Mesenchymal stem cell (in vitro differentiated cells and primary cell): Measurements from ENCODE around the gene RNU6-9.

Experiments used
- DNase-seq: peaks from one replicate; pipeline ENCODE4 v3.0.0-alpha.2; 2013
- H2AFZ ChIP-seq: one replicate; pipeline ENCODE4 v1.6.1; 2013; ENCODE audit warnings: low read depth, mild to moderate bottlenecking, control low read depth, inconsistent platforms, low read length, moderate library complexity
- H2AK5ac ChIP-seq: 2 replicates; pipeline ENCODE4 v1.6.1; 2013; ENCODE audit warnings: low read length, moderate library complexity, mild to moderate bottlenecking, inconsistent platforms; ENCODE audit not compliant: severe bottlenecking
- H2BK120ac ChIP-seq: one replicate; pipeline ENCODE4 v1.6.1; 2013; ENCODE audit warnings: low read depth, mild to moderate bottlenecking, inconsistent platforms, low read length, moderate library complexity
- H2BK12ac ChIP-seq, 2 experiments: one replicate each; pipeline ENCODE4 v1.6.1; 2013; ENCODE audit warnings: inconsistent platforms in 2 of 2, low read length in 2 of 2, mild to moderate bottlenecking in 2 of 2, moderate library complexity in 2 of 2, control low read depth in 1 of 2
- H2BK15ac ChIP-seq: one replicate; pipeline ENCODE4 v1.6.1; 2013; ENCODE audit warnings: mild to moderate bottlenecking, low read depth, inconsistent platforms; ENCODE audit not compliant: poor library complexity, severe bottlenecking
- H2BK5ac ChIP-seq: 2 replicates; pipeline ENCODE4 v1.6.1; 2013; ENCODE audit warnings: low read depth, mild to moderate bottlenecking, low read length, control low read depth, inconsistent platforms; ENCODE audit not compliant: poor library complexity, severe bottlenecking
- H3K14ac ChIP-seq, 2 experiments: one replicate each; pipeline ENCODE4 v1.6.1; 2013; ENCODE audit warnings: inconsistent platforms in 2 of 2, low read length in 2 of 2, control low read depth in 1 of 2, mild to moderate bottlenecking in 1 of 2, moderate library complexity in 1 of 2
- H3K18ac ChIP-seq, 2 experiments: one replicate each; pipeline ENCODE4 v1.6.1; 2013; ENCODE audit warnings: inconsistent platforms in 2 of 2, low read length in 2 of 2, control low read depth in 1 of 2, low read depth in 1 of 2, mild to moderate bottlenecking in 1 of 2
- H3K23ac ChIP-seq, 2 experiments: one replicate each; pipeline ENCODE4 v1.6.1; 2013; ENCODE audit warnings: inconsistent platforms in 2 of 2, low read length in 2 of 2, mild to moderate bottlenecking in 2 of 2, moderate library complexity in 2 of 2, control low read depth in 1 of 2
- H3K27ac ChIP-seq: 2 replicates; pipeline ENCODE4 v1.5.1; 2013; ENCODE audit warnings: mild to moderate bottlenecking, moderate library complexity, low read length, control low read depth, inconsistent platforms; ENCODE audit not compliant: poor library complexity, severe bottlenecking
- H3K27me3 ChIP-seq, 2 experiments: 2 replicates each; pipeline versions ENCODE4 v1.6.1 to v1.7.0; 2013; ENCODE audit warnings: low read length in 2 of 2, mild to moderate bottlenecking in 2 of 2, moderate library complexity in 2 of 2, control low read depth in 1 of 2, inconsistent platforms in 1 of 2; ENCODE audit not compliant: control insufficient read depth in 1 of 2, insufficient read depth in 1 of 2
- H3K36me3 ChIP-seq, 2 experiments: 2 replicates each; pipeline versions ENCODE4 v1.6.1 to v1.7.0; 2013; ENCODE audit warnings: low read length in 2 of 2, control low read depth in 1 of 2, inconsistent platforms in 1 of 2, low read depth in 1 of 2, mild to moderate bottlenecking in 1 of 2; ENCODE audit not compliant: insufficient read depth in 2 of 2, control insufficient read depth in 1 of 2
- H3K4ac ChIP-seq, 2 experiments: one replicate each; pipeline ENCODE4 v1.6.1; 2013; ENCODE audit warnings: inconsistent platforms in 2 of 2, low read length in 2 of 2, mild to moderate bottlenecking in 2 of 2, moderate library complexity in 2 of 2, control low read depth in 1 of 2, low read depth in 1 of 2
- H3K4me1 ChIP-seq: 2 replicates; pipeline ENCODE4 v1.6.1; 2013; ENCODE audit warnings: low read depth, low read length, control low read depth; ENCODE audit not compliant: control insufficient read depth, insufficient read depth
- H3K4me2 ChIP-seq: 2 replicates; pipeline ENCODE4 v1.6.1; 2013; ENCODE audit warnings: low read length, mild to moderate bottlenecking, inconsistent platforms; ENCODE audit not compliant: poor library complexity, severe bottlenecking
- H3K4me3 ChIP-seq, 2 experiments: 2 replicates each; pipeline versions ENCODE4 v1.5.1 to v1.7.0; 2013; ENCODE audit warnings: low read length in 2 of 2, mild to moderate bottlenecking in 2 of 2, control low read depth in 1 of 2, low read depth in 1 of 2; ENCODE audit not compliant: insufficient read depth in 1 of 2
- H3K79me1 ChIP-seq: replicated peaks from 2 replicates; pipeline ENCODE4 v1.6.1; 2013; ENCODE audit warnings: mild to moderate bottlenecking, control low read depth, low read length, inconsistent platforms; ENCODE audit not compliant: poor library complexity, severe bottlenecking
- H3K9ac ChIP-seq: 2 replicates; pipeline ENCODE4 v1.7.0; 2013; ENCODE audit warnings: mild to moderate bottlenecking, low read length, moderate library complexity
- H3K9me3 ChIP-seq: 2 replicates; pipeline ENCODE4 v1.7.0; 2013; ENCODE audit warnings: mild to moderate bottlenecking, low read length; ENCODE audit not compliant: control insufficient read depth
- H4K8ac ChIP-seq: one replicate; pipeline ENCODE4 v1.6.1; 2013; ENCODE audit warnings: inconsistent platforms, mild to moderate bottlenecking, low read length, moderate library complexity
- H4K91ac ChIP-seq: one replicate; pipeline ENCODE4 v1.6.1; 2013; ENCODE audit warnings: mild to moderate bottlenecking, low read length, inconsistent platforms
- WGBS: methylation state at CpG from one replicate; pipeline ENCODE4 v1.1.7; 2013; ENCODE audit warnings: mixed read lengths; 5-methylcytosine and 5-hydroxymethylcytosine counted together

RNU6-9 gene

GRCh38 chr19:919199-920050 is 26.1 kb downstream of the RNU6-9 start:
- H2BK120ac ChIP-seq = no peak overlapping the region
- H2BK15ac ChIP-seq = no peak overlapping the region
- peak overlapping the region; percentile 45 for H3K4me2 ChIP-seq
- H2BK12ac ChIP-seq = no peak overlapping the region
- H3K18ac ChIP-seq = no peak overlapping the region
- WGBS = 8% methylated on average over 68 of the region's 68 CpGs
- H3K9ac ChIP-seq = no peak overlapping the region
- H4K8ac ChIP-seq = no peak overlapping the region
- no peak overlapping the region for H2AK5ac ChIP-seq
- peak overlapping the region in 1 of 2 experiments; percentile 15 for H3K4me3 ChIP-seq
- DNase-seq = no peak
- H3K4ac ChIP-seq = no peak overlapping the region
- no peaks in the 10 kb centered on the region for H3K36me3 ChIP-seq
- no peak overlapping the region for H2BK5ac ChIP-seq
- H4K91ac ChIP-seq = no peak overlapping the region
- no peak overlapping the region for H2AFZ ChIP-seq
- H3K14ac ChIP-seq = no peak overlapping the region
- no peak overlapping the region for H3K27ac ChIP-seq
- H3K4me1 ChIP-seq = peaks cover 41% of the 10 kb centered on the region
- peaks cover 5% of the 10 kb centered on the region for H3K79me1 ChIP-seq
- no peaks in the 10 kb centered on the region for H3K9me3 ChIP-seq
- peaks cover 40 to 42% of the 10 kb centered on the region in 2 experiments for H3K27me3 ChIP-seq
- peak overlapping the region in 1 of 2 experiments; percentile 72 for H3K23ac ChIP-seq

- Histone ChIP-seq H2AK5ac (no peak overlapping the region), H2AFZ (peak overlapping the region; percentile 19), H4K8ac (no peak overlapping the region), H3K23ac (peak overlapping the region in 1 of 2 experiments; percentile 72), H3K4me2 (peak overlapping the region; percentile 67), H3K18ac (no peak overlapping the region), H2BK120ac (no peak overlapping the region), H3K36me3 (no peaks in the 10 kb centered on the region), H3K14ac (peak overlapping the region in 1 of 2 experiments; percentile 63), H3K9ac (no peak overlapping the region), H3K27me3 (peaks cover 40 to 42% of the 10 kb centered on the region in 2 experiments), H3K9me3 (no peaks in the 10 kb centered on the region), H3K27ac (no peak overlapping the region), H2BK12ac (no peak overlapping the region), H4K91ac (no peak overlapping the region), H3K4me1 (peaks cover 48% of the 10 kb centered on the region), H3K79me1 (peaks cover 5% of the 10 kb centered on the region), H2BK15ac (no peak overlapping the region), H2BK5ac (no peak overlapping the region), H3K4ac (no peak overlapping the region), H3K4me3 (peak overlapping the region in 1 of 2 experiments; percentile 24)
- whole genome bisulfite sequencing = 5% methylated on average over 73 of the region's 84 CpGs
- DNase-seq = peak; percentile 38
Observed at GRCh38 chr19:920051-920864, 27.0 kb downstream of the RNU6-9 start.

- WGBS = 6% methylated on average over 31 of the region's 31 CpGs
- Histone ChIP-seq H2BK5ac (no peak overlapping the region), H3K4me2 (peak overlapping the region; percentile 80), H3K36me3 (peaks cover under 1 to 12% of the 10 kb centered on the region in 2 experiments), H3K18ac (peak overlapping the region; percentile 50 to 52), H3K14ac (peak overlapping the region in 1 of 2 experiments; percentile 35), H3K4me3 (peak overlapping the region; percentile 85 to 90), H3K4me1 (peaks cover 33% of the 10 kb centered on the region), H2AK5ac (no peak overlapping the region), H3K27ac (peak overlapping the region; percentile 1), H3K9me3 (no peaks in the 10 kb centered on the region), H2BK12ac (peak overlapping the region in 1 of 2 experiments; percentile 71), H2BK120ac (no peak overlapping the region), H3K23ac (peak overlapping the region in 1 of 2 experiments; percentile 5), H2BK15ac (peak overlapping the region; percentile 92), H2AFZ (no peak overlapping the region), H3K9ac (peak overlapping the region; percentile 92), H4K8ac (peak overlapping the region; percentile 87), H4K91ac (peak overlapping the region; percentile 90), H3K79me1 (peaks cover 5% of the 10 kb centered on the region), H3K27me3 (peaks cover 14 to 16% of the 10 kb centered on the region in 2 experiments), H3K4ac (peak overlapping the region; percentile 81 to 91)
- DNase-seq = peak; percentile 28
Observed at GRCh38 chr19:924553-925086, 31.3 kb downstream of the RNU6-9 start.
